ENCODE results near the gene HCRTR2.

DNA sequence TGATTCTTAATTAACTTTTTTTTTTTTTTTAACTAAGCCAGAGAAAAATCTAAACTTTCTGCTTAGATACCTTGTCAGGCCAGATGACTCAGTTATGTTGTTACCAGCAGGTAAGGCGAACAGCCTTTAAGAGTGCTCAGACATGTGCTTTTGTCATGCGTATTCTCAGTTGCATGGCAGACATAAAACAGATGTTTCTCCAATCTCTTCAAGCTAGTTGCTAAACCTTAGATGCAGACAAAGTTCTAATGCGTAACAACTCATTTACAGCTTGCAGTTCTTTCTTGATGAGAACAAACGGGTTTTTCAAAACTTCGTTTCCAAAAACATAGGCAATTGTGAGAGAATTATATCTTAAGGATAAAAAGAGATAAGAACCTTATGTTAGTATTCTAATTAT, 103.3 kb downstream of the HCRTR2 start:
- TF ChIP-seq, protein P1, sequence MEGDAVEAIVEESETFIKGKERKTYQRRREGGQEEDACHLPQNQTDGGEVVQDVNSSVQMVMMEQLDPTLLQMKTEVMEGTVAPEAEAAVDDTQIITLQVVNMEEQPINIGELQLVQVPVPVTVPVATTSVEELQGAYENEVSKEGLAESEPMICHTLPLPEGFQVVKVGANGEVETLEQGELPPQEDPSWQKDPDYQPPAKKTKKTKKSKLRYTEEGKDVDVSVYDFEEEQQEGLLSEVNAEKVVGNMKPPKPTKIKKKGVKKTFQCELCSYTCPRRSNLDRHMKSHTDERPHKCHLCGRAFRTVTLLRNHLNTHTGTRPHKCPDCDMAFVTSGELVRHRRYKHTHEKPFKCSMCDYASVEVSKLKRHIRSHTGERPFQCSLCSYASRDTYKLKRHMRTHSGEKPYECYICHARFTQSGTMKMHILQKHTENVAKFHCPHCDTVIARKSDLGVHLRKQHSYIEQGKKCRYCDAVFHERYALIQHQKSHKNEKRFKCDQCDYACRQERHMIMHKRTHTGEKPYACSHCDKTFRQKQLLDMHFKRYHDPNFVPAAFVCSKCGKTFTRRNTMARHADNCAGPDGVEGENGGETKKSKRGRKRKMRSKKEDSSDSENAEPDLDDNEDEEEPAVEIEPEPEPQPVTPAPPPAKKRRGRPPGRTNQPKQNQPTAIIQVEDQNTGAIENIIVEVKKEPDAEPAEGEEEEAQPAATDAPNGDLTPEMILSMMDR (IDR thresholded peaks at IDR 0.05; ENCODE audit: borderline replicate concordance, extremely low read depth, low read length, poor library complexity, severe bottlenecking): no peak
- TF ChIP-seq EZH2 (IDR thresholded peaks at IDR 0.05; ENCODE audit: borderline replicate concordance, low read depth, low read length, severe bottlenecking): no peak
